PC-9 (cell line): ENCODE data around the gene DPYD. TPM values are rescaled to one million over a fixed set of nuclear protein-coding genes. Genes with fewer than 3 reads are reported as not detected.
A peak's percentile ranks its signal among the peaks of the same experiment; 100 is the strongest.

Experiments used
- BruUV-seq: library from RNA; stranded (reverse); fragments of 400-500 nt; replicated peaks from 2 replicates; lab custom pipeline; 2021; lab: Mats Ljungman, UMichigan
- CTCF ChIA-PET: fragments of 300-600 bp; sonication (Branson Sonifier 250); formaldehyde crosslinking; loops from one replicate; lab custom pipeline; 2022; ENCODE audit warnings: antibody characterized with exemption; lab: Charles Lee
- POLR2A ChIA-PET: fragments of 300-600 bp; sonication (Branson Sonifier 250); formaldehyde crosslinking; loops from one replicate; lab custom pipeline; 2022; ENCODE audit warnings: antibody characterized with exemption; ENCODE audit not compliant: unreplicated experiment; lab: Charles Lee
- DNase-seq, 2 experiments: peaks; one replicate each; pipeline versions ENCODE4 v3.0.0 to v3.0.0-alpha.2; 2015 to 2022; ENCODE audit warnings: mixed read lengths in 1 of 2
- H2AFZ ChIP-seq: fragments of 200-600 bp; sonication (generic); 2 replicates; pipeline ENCODE4 v1.8.1; 2017; ENCODE audit warnings: antibody characterized with exemption
- H3F3A ChIP-seq: fragments of 200-600 bp; sonication (generic); 2 replicates; pipeline ENCODE4 v1.8.1; 2017; ENCODE audit warnings: antibody characterized with exemption, mild to moderate bottlenecking, low read depth; ENCODE audit not compliant: insufficient read depth
- H3K27ac ChIP-seq: fragments of 200-600 bp; sonication (generic); 2 replicates; pipeline ENCODE4 v1.6.1; 2016; ENCODE audit warnings: mixed run types
- H3K27me3 ChIP-seq: fragments of 200-600 bp; sonication (generic); 2 replicates; pipeline ENCODE4 v1.6.1; 2016; ENCODE audit warnings: low read depth, mixed run types; ENCODE audit not compliant: insufficient read depth
- H3K36me3 ChIP-seq: fragments of 200-600 bp; sonication (generic); 2 replicates; pipeline ENCODE4 v1.6.1; 2016; ENCODE audit warnings: low read depth, mixed run types
- H3K4me1 ChIP-seq: fragments of 200-600 bp; sonication (generic); replicated peaks from 2 replicates; pipeline ENCODE4 v1.6.1; 2016; ENCODE audit warnings: mixed run types; ENCODE audit not compliant: insufficient read depth
- H3K4me2 ChIP-seq: fragments of 200-600 bp; sonication (generic); 2 replicates; pipeline ENCODE4 v1.6.1; 2017; ENCODE audit warnings: mixed run types
- H3K4me3 ChIP-seq: fragments of 200-600 bp; sonication (generic); 2 replicates; pipeline ENCODE4 v1.6.1; 2016; ENCODE audit warnings: mixed run types
- H3K79me2 ChIP-seq: fragments of 200-600 bp; sonication (generic); 2 replicates; pipeline ENCODE4 v1.6.1; 2017; ENCODE audit warnings: low read depth, mixed run types
- H3K9me2 ChIP-seq: fragments of 200-600 bp; sonication (generic); 2 replicates; pipeline ENCODE4 v1.8.1; 2017; ENCODE audit warnings: mild to moderate bottlenecking; ENCODE audit not compliant: insufficient read depth
- H3K9me3 ChIP-seq: fragments of 200-600 bp; sonication (generic); 2 replicates; pipeline ENCODE4 v1.8.1; 2016; ENCODE audit warnings: low read depth; ENCODE audit not compliant: insufficient read depth
- H4K20me1 ChIP-seq: fragments of 200-600 bp; sonication (generic); 2 replicates; pipeline ENCODE4 v1.8.1; 2017; ENCODE audit not compliant: insufficient read depth
- EZH2 ChIP-seq: fragments of 200-600 bp; sonication (generic); IDR thresholded peaks from 2 replicates; pipeline ENCODE4 v1.8.0; 2017; ENCODE audit warnings: antibody characterized with exemption, low read depth
- intact Hi-C: fragments of 100-400 bp; cut with micrococcal nuclease; formaldehyde crosslinking; loops from one replicate; pipeline ENCODE4 v1.10.0; 2022; ENCODE audit not compliant: unreplicated experiment
- total RNA-seq: library from RNA; stranded (reverse); gene quantifications from 2 replicates; pipeline ENCODE4 v1.2.3, GENCODE V29; 2021
- TF ChIP-seq, protein P1 (sequence below): fragments of 200-600 bp; sonication (generic); conservative IDR thresholded peaks from 2 replicates; pipeline ENCODE4 v1.6.1; 2017; ENCODE audit warnings: mixed run types, antibody characterized with exemption, mild to moderate bottlenecking, moderate library complexity

The DPYD gene
- total RNA-seq, 1 experiment from 2014 or later: 24.1 TPM

DNA sequence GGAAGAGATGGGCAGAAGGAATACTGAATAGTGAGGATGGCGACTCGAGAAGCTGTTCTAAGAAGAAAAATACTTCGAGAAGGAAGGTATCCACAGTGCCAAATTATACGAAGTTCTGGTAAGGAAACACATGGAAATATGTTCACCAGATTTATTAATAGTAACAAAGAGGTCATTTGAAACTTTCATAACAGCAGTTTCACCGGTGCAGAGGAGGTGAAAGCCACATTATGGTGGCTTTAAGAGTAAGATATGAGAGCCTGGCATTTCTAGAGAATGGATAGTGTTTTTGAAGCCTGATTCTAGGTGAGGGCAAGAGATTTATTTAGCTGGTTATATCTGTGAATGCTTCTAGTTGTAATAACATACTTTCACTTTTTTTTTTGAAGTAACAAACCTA lies 56.2 kb downstream of the DPYD start:
- ChIA-PET CTCF (no interaction called here), POLR2A (no interaction called here)
- Histone ChIP-seq H4K20me1 (no peaks in the 10 kb centered on the region), H3K79me2 (no peaks in the 10 kb centered on the region), H3K27me3 (no peaks in the 10 kb centered on the region), H3K4me1 (no peaks in the 10 kb centered on the region), H3K4me2 (no peak overlapping the region), H3F3A (no peaks in the 10 kb centered on the region), H3K9me2 (0 out of 2 replicates have a peak, but pooled peaks cover 5% of the 10 kb centered on the region), H3K4me3 (no peak overlapping the region), H3K36me3 (no peaks in the 10 kb centered on the region), H3K27ac (no peak overlapping the region), H3K9me3 (no peaks in the 10 kb centered on the region), H2AFZ (peak overlapping the region; percentile 33; the same call in 1 of the 2 replicates)
- no peak for DNase-seq
- TF ChIP-seq, protein P1, sequence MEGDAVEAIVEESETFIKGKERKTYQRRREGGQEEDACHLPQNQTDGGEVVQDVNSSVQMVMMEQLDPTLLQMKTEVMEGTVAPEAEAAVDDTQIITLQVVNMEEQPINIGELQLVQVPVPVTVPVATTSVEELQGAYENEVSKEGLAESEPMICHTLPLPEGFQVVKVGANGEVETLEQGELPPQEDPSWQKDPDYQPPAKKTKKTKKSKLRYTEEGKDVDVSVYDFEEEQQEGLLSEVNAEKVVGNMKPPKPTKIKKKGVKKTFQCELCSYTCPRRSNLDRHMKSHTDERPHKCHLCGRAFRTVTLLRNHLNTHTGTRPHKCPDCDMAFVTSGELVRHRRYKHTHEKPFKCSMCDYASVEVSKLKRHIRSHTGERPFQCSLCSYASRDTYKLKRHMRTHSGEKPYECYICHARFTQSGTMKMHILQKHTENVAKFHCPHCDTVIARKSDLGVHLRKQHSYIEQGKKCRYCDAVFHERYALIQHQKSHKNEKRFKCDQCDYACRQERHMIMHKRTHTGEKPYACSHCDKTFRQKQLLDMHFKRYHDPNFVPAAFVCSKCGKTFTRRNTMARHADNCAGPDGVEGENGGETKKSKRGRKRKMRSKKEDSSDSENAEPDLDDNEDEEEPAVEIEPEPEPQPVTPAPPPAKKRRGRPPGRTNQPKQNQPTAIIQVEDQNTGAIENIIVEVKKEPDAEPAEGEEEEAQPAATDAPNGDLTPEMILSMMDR: no peak
- no peak for TF ChIP-seq EZH2
- intact Hi-C loops: no loop called here
- no TSS peak for BruUV-seq

DNA sequence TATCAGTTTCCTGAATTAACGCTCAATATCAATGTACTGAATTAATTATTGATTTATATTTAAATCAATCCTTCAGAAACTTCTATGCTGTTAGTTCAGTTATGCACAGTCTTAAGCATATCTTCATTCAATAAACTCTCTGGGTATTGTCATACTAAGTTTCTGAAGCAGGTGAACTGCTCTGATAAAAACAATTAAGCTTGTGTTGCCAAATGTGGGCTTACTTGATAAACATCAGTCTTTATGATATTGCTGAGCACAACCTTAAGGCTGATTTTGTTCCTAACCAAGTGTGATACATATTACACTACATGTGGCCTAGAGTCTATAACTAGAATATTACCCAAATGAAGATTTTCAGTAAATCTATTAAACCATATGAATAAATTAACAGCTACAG lies 67.6 kb downstream of the DPYD start:
- TF ChIP-seq, protein P1: no peak
- no peak for TF ChIP-seq EZH2
- CTCF ChIA-PET: no interaction called here
- no peaks in the 10 kb centered on the region for H3K27me3 ChIP-seq
- no peak overlapping the region for H2AFZ ChIP-seq
- no peaks in the 10 kb centered on the region for H3K9me2 ChIP-seq
- no peaks in the 10 kb centered on the region for H3K79me2 ChIP-seq
- H3F3A ChIP-seq: peaks cover 12% of the 10 kb centered on the region
- no peak for DNase-seq
- peaks cover 17% of the 10 kb centered on the region for H3K4me1 ChIP-seq
- H3K36me3 ChIP-seq: no peaks in the 10 kb centered on the region
- H3K27ac ChIP-seq: no peak overlapping the region
- H3K4me2 ChIP-seq: no peak overlapping the region
- H3K9me3 ChIP-seq: peaks cover 7% of the 10 kb centered on the region; the same call in 1 of the 2 replicates
- BruUV-seq: no TSS peak
- no peaks in the 10 kb centered on the region for H4K20me1 ChIP-seq
- intact Hi-C loops: no loop called here
- POLR2A ChIA-PET: no interaction called here
- H3K4me3 ChIP-seq: no peak overlapping the region

DNA sequence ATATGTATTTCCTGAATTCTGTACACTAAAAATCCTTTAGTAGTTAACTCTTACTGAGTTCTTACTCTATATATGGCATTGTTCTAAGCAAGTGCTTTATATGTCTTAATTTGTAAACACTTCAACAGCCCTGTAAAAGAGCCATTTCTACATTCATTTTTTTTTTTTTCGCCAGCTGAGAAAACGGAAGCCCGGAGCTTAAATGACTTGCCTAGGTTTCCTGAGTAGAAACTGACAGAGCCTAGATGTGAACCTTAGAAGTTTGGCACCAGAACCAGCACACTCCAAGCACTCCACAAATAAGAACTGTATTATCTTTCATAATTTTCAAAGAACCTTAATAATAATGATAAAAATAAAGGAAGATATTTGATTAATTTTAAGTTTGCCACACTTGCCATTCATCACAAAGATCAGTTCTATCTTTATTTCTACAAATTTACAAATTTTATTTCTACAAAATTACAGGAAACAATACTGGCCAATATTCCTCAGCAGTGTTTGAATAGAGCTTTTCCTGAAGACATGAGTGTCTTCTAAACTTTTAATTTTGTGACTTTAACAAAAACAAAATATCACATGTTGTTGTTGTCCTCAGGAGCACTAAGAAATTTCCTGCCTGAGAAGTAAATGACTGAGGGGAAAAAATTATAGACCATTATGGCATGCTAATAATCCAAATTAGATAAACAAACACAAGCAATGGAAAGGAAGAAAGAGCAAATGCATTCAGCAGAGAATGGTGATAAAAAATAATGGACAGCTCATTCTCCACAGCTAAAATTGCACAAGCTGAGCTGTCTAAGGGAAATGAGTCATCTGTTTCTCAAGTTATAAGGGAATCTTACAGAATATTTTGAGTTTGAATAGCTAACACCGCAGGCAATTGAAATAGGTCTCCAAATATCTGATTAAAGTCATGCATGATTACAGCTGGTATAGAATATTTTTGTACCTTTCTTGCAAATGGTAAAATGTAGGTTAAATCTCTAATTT lies 71.2 kb downstream of the DPYD start:
- Histone ChIP-seq H3K9me3 (peaks cover 7% of the 10 kb centered on the region; the same call in 1 of the 2 replicates), H3K36me3 (no peaks in the 10 kb centered on the region), H3K79me2 (no peaks in the 10 kb centered on the region), H3K4me3 (peak overlapping the region; percentile 1; the same call in 1 of the 2 replicates), H3F3A (peaks cover 15% of the 10 kb centered on the region), H3K4me2 (peak overlapping the region; percentile 50), H4K20me1 (no peaks in the 10 kb centered on the region), H3K27me3 (no peaks in the 10 kb centered on the region), H3K9me2 (no peaks in the 10 kb centered on the region), H3K27ac (peak overlapping the region; percentile 36), H3K4me1 (peaks cover 17% of the 10 kb centered on the region), H2AFZ (no peak overlapping the region)
- TF ChIP-seq, protein P1: no peak
- TF ChIP-seq EZH2: no peak
- ChIA-PET CTCF (no interaction called here), POLR2A (interaction anchor here (0.6 to 1.0 kb wide), 7 partner anchors 12 to 606 kb away, joined by 3 to 9 read pairs (median 5); partner anchors contain the start of gene DPYD)
- BruUV-seq: no TSS peak
- intact Hi-C loops: no loop called here
- DNase-seq: peak in 1 of 2 experiments; percentile 79
